SU-DHL-6 (cell line): Measurements from ENCODE around the gene ACTMAP.

Experiments used
- EZH2phosphoT487 ChIP-seq: fragments of 200-600 bp; sonication (generic), shearing (Covaris generic); conservative IDR thresholded peaks from 2 replicates; pipeline ENCODE4 v1.6.1; 2018; ENCODE audit warnings: mild to moderate bottlenecking, antibody characterized with exemption, low read length, moderate library complexity, mixed read lengths
- TF ChIP-seq, protein P1 (sequence below): fragments of 200-600 bp; sonication (generic); IDR thresholded peaks from one replicate; pipeline ENCODE4 v1.5.1; 2017; ENCODE audit warnings: antibody characterized with exemption, mild to moderate bottlenecking, low read length, moderate library complexity; ENCODE audit not compliant: insufficient read depth, poor library complexity, severe bottlenecking

GRCh38 chr19:40756502-40757110 is 6.3 kb upstream of the ACTMAP start:
- TF ChIP-seq, protein P1, sequence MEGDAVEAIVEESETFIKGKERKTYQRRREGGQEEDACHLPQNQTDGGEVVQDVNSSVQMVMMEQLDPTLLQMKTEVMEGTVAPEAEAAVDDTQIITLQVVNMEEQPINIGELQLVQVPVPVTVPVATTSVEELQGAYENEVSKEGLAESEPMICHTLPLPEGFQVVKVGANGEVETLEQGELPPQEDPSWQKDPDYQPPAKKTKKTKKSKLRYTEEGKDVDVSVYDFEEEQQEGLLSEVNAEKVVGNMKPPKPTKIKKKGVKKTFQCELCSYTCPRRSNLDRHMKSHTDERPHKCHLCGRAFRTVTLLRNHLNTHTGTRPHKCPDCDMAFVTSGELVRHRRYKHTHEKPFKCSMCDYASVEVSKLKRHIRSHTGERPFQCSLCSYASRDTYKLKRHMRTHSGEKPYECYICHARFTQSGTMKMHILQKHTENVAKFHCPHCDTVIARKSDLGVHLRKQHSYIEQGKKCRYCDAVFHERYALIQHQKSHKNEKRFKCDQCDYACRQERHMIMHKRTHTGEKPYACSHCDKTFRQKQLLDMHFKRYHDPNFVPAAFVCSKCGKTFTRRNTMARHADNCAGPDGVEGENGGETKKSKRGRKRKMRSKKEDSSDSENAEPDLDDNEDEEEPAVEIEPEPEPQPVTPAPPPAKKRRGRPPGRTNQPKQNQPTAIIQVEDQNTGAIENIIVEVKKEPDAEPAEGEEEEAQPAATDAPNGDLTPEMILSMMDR, result no peak
- no peak for TF ChIP-seq EZH2phosphoT487
